ENCODE data around the gene GNG11.

Gene GNG11

DNA sequence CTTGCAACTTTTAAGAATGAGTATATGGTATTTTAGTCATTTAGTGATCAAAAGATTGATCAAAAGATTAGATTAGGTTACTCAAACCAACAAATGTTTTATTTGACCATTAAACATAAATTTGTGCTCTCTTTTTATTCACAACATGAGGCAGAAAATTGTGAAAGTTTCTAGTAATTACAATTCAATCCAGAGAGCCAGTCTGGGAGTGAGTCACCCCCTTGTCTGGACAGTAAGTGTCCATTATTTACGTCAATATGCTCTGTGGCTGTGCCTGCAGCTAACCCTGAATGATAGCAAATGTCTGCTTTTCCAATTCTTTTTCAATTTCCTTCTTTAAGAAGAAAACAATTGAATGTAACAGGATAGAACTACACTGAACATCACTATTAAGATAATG, 27.9 kb downstream of the GNG11 start:
- no peak for DNase-seq

GRCh38 chr7:93955304-93955703, 33.8 kb downstream of the GNG11 start:
- DNase-seq: no peak

DNA sequence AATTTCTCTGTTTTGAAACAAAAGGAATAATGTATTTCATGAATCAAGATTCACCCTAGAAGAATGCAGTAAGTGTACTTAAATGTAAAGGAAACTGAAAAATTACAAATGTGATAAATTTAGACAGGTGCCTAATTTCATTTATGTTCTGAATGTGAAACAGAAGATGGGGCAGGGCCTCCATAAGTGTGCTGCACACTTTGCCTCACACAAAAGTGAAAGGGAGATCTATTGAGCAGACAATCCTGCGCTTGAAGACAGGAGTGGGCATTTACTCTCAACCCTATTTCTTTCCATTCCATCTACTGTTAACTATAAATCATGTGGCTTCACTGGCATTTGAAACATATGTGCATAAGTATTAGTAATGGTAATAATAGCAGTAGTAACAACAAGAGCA, 36.2 kb downstream of the GNG11 start:
- no peak for DNase-seq

DNA sequence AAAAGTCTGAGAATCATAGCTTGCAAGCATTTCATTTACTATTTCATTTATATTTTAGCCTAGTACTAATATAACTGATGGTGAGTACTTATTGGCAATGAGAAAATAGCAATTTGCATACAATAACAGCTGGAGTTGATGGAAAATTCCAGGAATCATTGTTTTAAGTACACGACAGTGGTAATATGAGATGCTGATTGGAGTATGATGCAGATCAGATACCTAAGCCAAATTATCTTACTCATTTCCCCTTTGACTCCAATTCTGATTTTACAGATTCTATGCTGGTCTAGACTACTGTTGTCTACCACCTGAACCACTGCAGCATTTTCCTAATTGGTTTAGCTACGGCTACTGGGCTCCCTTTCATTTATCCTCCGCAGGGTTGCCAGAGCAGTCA, 36.7 kb downstream of the GNG11 start:
- no peak for DNase-seq

GRCh38 chr7:93958651-93959050, 37.1 kb downstream of the GNG11 start:
- no peak for DNase-seq

- no peak for DNase-seq
Measured at GRCh38 chr7:93960986-93961385, 39.5 kb downstream of the GNG11 start.

- DNase-seq: no peak
Measured at GRCh38 chr7:93964262-93964661, 42.7 kb downstream of the GNG11 start.

DNA sequence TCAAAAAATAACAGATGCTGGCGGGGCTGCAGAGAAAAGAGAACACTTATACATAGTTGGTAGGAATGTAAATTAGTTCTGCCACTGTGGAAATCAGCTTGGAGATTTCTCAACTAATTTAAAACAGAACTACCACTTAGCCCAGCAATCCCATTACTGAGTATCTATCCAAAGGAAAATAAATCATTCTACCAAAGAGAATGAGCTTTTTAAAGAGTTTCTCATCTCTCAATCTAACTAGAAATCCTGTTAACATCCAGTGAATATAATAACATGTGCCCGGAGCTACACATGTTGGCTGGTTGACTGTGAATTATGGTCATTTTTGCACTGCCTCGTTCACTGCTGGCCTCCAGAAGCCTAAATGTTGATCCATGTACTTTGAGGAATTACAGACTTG, 43.3 kb downstream of the GNG11 start:
- no peak for DNase-seq

DNA sequence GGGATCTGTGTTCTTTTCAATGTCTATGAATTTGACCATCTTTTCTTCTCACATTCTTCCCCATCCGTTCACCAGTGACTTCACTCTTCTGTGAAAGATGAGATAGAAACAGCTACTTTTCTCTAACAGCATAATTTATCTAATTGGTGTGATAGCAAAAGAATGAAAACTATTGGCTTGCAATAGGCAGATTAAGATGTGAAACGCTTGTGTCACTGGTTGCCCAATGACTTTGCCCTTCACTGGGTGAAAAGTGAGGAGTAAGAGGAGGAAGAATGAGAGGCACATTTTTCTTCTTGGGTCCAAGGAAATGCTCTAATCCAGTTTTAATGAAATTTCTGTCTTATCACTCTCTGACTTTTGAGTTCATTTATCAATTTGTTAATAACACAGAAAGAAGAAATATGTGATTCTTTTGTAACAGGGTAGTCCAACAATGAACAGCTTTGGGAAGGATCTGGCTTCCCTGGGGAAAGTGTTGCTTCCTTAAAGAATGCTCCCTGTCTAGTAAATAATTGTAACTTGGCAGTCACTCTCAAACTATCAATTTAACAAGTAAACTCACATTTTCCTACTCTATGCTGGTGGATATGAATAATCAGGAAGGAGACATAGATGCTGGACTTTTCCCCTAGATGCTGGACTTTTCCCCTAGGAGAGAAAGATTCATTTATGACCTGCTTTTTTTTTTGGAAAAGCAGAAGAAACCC, 47.5 kb downstream of the GNG11 start:
- DNase-seq: no peak

- DNase-seq: no peak
Measured at GRCh38 chr7:93972029-93972725, 50.6 kb downstream of the GNG11 start.

DNA sequence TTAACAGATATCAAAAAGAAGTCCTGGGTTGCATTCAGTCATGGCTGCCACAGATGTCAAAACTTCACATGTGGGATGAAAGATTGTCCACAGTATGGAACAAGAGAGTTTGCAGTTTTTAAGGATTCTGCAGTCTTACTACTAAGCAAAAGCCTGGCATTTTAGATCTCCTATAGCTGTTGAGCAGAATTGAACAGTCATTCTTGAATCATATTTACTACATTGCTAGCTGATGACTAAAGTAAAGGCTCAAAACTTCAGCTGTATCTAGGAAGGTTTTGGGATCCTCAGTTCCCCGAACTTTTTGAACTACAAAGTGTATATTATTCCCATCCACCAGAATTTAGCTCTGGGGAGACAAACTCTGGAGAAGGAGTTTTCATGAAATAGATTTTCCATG, 51.6 kb downstream of the GNG11 start:
- no peak for DNase-seq

- DNase-seq: no peak
Measured at GRCh38 chr7:93977211-93977950, 55.8 kb downstream of the GNG11 start.
